ENCODE measurements around the gene SMPDL3B. TPM values are rescaled to one million over a fixed set of nuclear protein-coding genes. Genes with fewer than 3 reads are reported as not detected.

The SMPDL3B gene
- total RNA-seq, 4 donors from 2014 or later: 0.31 to 1.1 TPM; not detected in 2

DNA sequence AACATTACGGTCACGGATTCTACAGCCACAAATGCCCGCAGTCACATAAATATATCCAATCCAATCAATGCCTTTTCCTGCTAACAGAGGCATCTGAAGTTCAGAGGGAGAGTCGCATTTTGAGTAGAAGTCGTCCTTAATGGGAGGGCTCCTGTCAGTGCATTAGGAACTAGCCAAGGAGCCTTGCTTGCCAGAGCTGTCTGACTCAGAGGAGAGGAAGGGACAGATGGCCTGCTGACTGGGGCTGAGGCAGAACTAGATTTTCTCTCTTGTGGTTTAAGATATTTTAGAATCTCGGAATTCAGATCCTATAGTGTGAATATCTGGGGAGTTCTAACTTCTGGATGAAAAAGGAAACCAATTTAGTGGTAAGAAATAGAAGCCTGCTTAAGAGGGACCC is 35.6 kb downstream of the SMPDL3B start:
- Histone ChIP-seq H3K36me3 (peaks cover 0 to 55% of the 10 kb centered on the region in 2 donors), H3K9me3 (no peaks in the 10 kb centered on the region), H3K4me1 (peaks cover 0 to 16% (median 11%) of the 10 kb centered on the region in 3 donors), H3K27me3 (no peaks in the 10 kb centered on the region), H3K4me3 (no peak overlapping the region), H3K27ac (peak overlapping the region in 3 of 4 donors; percentile 49 to 54 (median 50))
- 55 to 75% methylated on average over 6 of the region's 6 CpGs for WGBS, 2 donors (ENCODE audit: low coverage in 1 of 2)
- peak; percentile 63 for ATAC-seq
- TF ChIP-seq CTCF (IDR thresholded peaks at IDR 0.05): no peak
- TF ChIP-seq POLR2A (IDR thresholded peaks at IDR 0.05): no peak
- TF ChIP-seq EP300 (IDR thresholded peaks at IDR 0.05): no peak
- TF ChIP-seq POLR2AphosphoS5 (IDR thresholded peaks at IDR 0.05): no peak

DNA sequence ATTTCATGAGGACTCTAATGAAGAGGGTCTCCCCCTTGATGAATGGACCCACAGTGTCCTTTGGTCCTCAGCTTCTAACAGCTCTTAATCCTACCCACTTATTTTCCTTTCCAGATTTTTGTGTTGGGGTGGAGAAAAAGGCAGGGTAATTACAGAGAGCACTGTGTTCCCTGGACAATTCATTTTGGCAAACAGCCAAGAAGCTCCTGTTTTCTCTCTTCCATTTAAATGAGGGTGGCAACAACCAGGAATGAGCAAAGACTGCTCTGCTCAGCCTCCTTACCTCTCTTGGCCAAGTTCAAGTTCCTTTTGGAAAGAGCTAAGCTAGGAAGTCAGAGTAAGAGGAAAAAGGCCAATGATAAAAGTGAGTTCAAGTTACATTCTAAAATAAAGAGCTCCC is 36.9 kb downstream of the SMPDL3B start:
- ATAC-seq: peak; percentile 35
- H3K27me3 ChIP-seq: no peaks in the 10 kb centered on the region
- TF ChIP-seq POLR2AphosphoS5 (IDR thresholded peaks at IDR 0.05): no peak
- TF ChIP-seq EP300 (IDR thresholded peaks at IDR 0.05): no peak
- no peak for TF ChIP-seq CTCF (IDR thresholded peaks at IDR 0.05)
- TF ChIP-seq POLR2A (IDR thresholded peaks at IDR 0.05): no peak
- H3K36me3 ChIP-seq: peaks cover 0 to 54% of the 10 kb centered on the region in 2 donors
- no peak overlapping the region for H3K4me3 ChIP-seq
- H3K27ac ChIP-seq: peak overlapping the region in 2 of 4 donors; percentile 49 to 50
- peaks cover 0 to 16% (median 11%) of the 10 kb centered on the region in 3 donors for H3K4me1 ChIP-seq
- no peaks in the 10 kb centered on the region for H3K9me3 ChIP-seq

DNA sequence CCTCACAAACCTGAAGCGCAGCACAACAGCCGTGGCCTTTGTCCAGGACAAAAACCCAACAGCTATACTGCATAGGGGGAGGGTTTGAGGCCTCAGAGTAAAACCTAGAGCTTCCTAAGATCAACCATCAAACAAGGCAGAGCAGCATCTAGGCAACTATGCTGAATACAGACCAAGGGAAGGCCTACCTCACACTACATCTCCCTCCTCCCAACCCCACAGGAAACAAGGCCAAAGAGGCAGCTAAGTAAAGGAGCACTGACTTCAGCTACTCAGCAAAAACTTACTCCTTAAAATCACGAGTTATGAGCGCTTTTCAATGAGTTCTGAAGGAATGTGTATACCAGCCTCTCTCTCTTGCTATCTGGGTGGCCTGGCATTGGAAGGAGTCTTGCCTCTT is 37.3 kb downstream of the SMPDL3B start:
- Histone ChIP-seq H3K9me3 (no peaks in the 10 kb centered on the region), H3K27ac (peak overlapping the region in 2 of 4 donors; percentile 49 to 50), H3K4me1 (peaks cover 0 to 16% (median 11%) of the 10 kb centered on the region in 3 donors), H3K36me3 (peaks cover 0 to 54% of the 10 kb centered on the region in 2 donors), H3K4me3 (no peak overlapping the region), H3K27me3 (no peaks in the 10 kb centered on the region)
- WGBS, 2 donors (ENCODE audit: low coverage in 1 of 2): 72 to 80% methylated on average over 2 to 4 of the region's 4 CpGs
- no peak for TF ChIP-seq POLR2AphosphoS5 (IDR thresholded peaks at IDR 0.05)
- no peak for TF ChIP-seq POLR2A (IDR thresholded peaks at IDR 0.05)
- no peak for TF ChIP-seq EP300 (IDR thresholded peaks at IDR 0.05)
- TF ChIP-seq CTCF (IDR thresholded peaks at IDR 0.05): no peak
- ATAC-seq: no peak

DNA sequence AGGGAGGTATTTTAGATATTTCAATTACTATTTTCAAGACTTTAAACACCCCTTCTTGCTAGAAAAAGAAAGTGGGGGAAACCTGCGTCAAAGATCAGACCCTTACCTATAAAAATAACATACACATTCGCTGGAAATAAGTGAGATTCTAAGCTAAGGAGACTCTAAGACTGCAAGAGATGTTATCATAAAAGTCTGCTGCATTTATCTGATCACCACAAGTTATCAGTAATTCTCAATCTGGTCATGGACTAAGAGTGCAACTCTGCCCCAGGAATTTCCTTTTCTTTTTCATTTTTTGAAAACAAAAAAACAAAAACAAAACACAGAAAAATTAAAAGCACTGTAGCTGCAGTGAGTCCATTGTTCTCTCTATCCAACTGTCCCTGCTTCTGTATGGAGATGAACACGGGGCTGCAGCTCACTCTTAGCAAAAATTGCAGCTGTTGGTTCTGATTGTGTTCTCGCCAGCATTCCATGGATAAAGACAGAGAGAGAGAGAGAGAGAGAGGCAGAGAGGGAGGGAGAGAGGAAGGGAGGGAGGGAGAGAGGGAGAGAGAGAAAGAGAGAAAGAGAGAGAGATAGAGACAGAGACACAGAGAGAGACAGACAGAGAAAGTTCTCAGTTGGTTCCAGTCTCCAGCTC is 39.1 kb downstream of the SMPDL3B start:
- Histone ChIP-seq H3K4me1 (peaks cover 0 to 16% (median 11%) of the 10 kb centered on the region in 3 donors), H3K27me3 (no peaks in the 10 kb centered on the region), H3K36me3 (peaks cover 0 to 46% of the 10 kb centered on the region in 2 donors), H3K9me3 (no peaks in the 10 kb centered on the region), H3K27ac (no peak overlapping the region), H3K4me3 (no peak overlapping the region)
- no peak for ATAC-seq
- TF ChIP-seq POLR2A (IDR thresholded peaks at IDR 0.05) (no peak), CTCF (IDR thresholded peaks at IDR 0.05) (no peak), POLR2AphosphoS5 (IDR thresholded peaks at IDR 0.05) (no peak), EP300 (IDR thresholded peaks at IDR 0.05) (no peak)
- 77 to 85% methylated on average over 3 to 4 of the region's 4 CpGs for WGBS, 2 donors (ENCODE audit: low coverage in 1 of 2)

DNA sequence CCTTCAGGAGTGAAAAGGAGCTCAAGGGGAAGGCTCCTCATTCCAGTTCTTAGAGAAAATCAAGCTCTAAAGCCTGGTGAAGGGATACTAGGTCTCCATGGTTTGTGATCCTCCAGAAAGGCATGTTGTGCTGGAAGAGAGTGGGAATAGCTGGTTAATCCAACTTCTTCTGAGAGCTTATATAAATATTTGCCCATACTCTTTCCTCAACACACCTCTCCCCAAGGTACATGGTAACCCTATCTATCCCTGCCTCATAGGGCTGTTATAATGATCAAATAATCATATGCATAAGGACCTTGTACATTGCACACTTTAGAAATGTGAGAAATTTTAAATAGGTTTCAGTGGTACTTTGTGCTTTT is 39.6 kb downstream of the SMPDL3B start:
- TF ChIP-seq POLR2A (IDR thresholded peaks at IDR 0.05) (no peak), POLR2AphosphoS5 (IDR thresholded peaks at IDR 0.05) (no peak)
- H3K36me3 ChIP-seq: peaks cover 0 to 46% of the 10 kb centered on the region in 2 donors
- ATAC-seq: no peak
- peaks cover 0 to 18% (median 11%) of the 10 kb centered on the region in 3 donors for H3K4me1 ChIP-seq
- no peak overlapping the region for H3K4me3 ChIP-seq
- no peak overlapping the region for H3K27ac ChIP-seq
- no peaks in the 10 kb centered on the region for H3K9me3 ChIP-seq
- no peaks in the 10 kb centered on the region for H3K27me3 ChIP-seq

All from gastroesophageal sphincter (tissue), 4 donors.